Skeletal muscle tissue (tissue), 4 donors: ENCODE data around the gene ATP9A. TPM values are rescaled to one million over a fixed set of nuclear protein-coding genes. Genes with fewer than 3 reads are reported as not detected.

Experiments
- H3K27ac ChIP-seq: one replicate; pipeline ENCODE4 v1.7.0; 2013; ENCODE audit warnings: mild to moderate bottlenecking, low read depth, low read length, inconsistent platforms
- H3K27me3 ChIP-seq, 3 donors: one replicate each; pipeline ENCODE4 v1.7.0; 2013; ENCODE audit warnings: low read length in 3 of 3; ENCODE audit not compliant: control insufficient read depth in 3 of 3, insufficient read depth in 3 of 3
- H3K36me3 ChIP-seq, 3 donors: one replicate each; pipeline ENCODE4 v1.7.0; 2013; ENCODE audit warnings: low read length in 3 of 3; ENCODE audit not compliant: control insufficient read depth in 3 of 3, insufficient read depth in 3 of 3
- H3K4me1 ChIP-seq, 3 donors: one replicate each; pipeline ENCODE4 v1.7.0; 2013; ENCODE audit warnings: low read length in 3 of 3, mild to moderate bottlenecking in 3 of 3; ENCODE audit not compliant: control insufficient read depth in 3 of 3, insufficient read depth in 3 of 3
- H3K4me3 ChIP-seq, 3 donors: one replicate each; pipeline ENCODE4 v1.7.0; 2013; ENCODE audit warnings: low read length in 3 of 3
- H3K9ac ChIP-seq, 3 donors: one replicate each; pipeline ENCODE4 v1.7.0; 2013; ENCODE audit warnings: low read length in 3 of 3, mild to moderate bottlenecking in 3 of 3, moderate library complexity in 2 of 3, low read depth in 1 of 3
- H3K9me3 ChIP-seq, 3 donors: one replicate each; pipeline ENCODE4 v1.7.0; 2013; ENCODE audit warnings: low read length in 3 of 3; ENCODE audit not compliant: control insufficient read depth in 3 of 3
- total RNA-seq: library from RNA; depleted of rRNA; stranded (reverse); fragments of >200 nt; gene quantifications from one replicate; pipeline ENCODE4 v1.2.3, GENCODE V29; 2014
- donor health status: Osteomylitis.

The ATP9A gene
- total RNA-seq, 1 donor from 2014 or later: 56.4 TPM

DNA sequence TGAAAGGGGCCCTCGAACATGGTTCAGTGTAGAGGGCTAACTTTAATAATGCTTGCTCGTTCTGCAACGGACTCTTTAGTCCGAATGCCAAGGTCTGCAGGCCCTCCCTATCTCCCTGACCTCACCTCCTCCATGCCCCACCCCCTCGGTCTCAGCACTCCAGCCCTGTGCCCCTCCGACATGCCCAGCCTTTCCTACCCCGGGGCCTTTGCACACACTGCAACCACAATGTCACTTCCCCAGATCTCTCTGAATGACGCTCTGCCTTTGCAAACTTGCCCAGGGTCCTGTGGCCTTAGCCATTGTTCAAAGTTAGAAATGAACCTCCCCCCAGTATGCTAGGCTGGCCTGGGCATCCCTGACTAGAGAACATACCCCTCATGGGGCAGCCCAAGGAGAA, 175.6 kb downstream of the ATP9A start:
- H3K27me3 ChIP-seq: no peaks in the 10 kb centered on the region
- H3K27ac ChIP-seq: no peak overlapping the region
- H3K9me3 ChIP-seq: no peaks in the 10 kb centered on the region
- H3K4me1 ChIP-seq: peaks cover 4 to 10% (median 8%) of the 10 kb centered on the region in 3 donors
- no peaks in the 10 kb centered on the region for H3K36me3 ChIP-seq
- H3K4me3 ChIP-seq: no peak overlapping the region
- no peak overlapping the region for H3K9ac ChIP-seq

DNA sequence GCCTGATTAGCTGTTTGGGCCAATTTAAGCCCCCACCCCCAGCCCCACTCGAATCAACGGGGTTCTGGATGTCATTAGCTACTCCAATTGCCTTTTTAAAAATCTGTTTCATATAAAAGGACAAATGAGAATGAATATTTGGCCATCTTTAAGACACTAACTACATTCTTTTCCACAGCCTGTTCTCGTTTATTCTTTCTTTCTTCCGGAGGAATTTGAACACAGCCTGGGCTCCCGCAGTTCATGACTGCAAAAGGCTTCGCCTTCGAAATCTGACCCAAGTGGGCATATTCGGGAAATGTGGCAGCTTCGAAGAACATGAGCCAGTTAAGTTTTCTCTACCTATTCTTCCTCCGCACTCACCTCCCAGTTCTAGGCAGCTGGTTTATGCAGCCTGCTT, 176.3 kb downstream of the ATP9A start:
- Histone ChIP-seq H3K9ac (no peak overlapping the region), H3K36me3 (no peaks in the 10 kb centered on the region), H3K27me3 (no peaks in the 10 kb centered on the region), H3K27ac (no peak overlapping the region), H3K4me3 (no peak overlapping the region), H3K4me1 (peaks cover 4 to 10% (median 8%) of the 10 kb centered on the region in 3 donors), H3K9me3 (no peaks in the 10 kb centered on the region)

DNA sequence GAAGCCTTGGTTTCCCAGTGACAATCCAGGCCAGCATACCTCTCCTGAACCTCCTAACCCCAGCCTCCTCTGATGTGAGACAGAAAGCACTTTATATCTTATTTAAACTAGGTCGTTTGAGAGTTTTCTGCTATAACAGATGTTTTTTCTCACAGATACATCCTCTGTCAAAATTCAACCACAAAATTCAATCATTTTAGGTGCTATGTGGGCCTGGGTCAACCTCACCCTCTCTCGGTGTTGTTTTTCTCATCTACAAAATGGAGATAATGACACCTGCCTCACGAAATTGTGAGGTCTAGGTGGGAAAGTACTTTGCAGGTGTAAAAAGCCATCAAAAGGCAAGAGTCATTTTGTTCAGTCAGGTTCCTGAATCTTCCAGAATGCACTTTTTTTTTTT, 179.4 kb downstream of the ATP9A start:
- Histone ChIP-seq H3K4me3 (no peak overlapping the region), H3K9ac (no peak overlapping the region), H3K36me3 (no peaks in the 10 kb centered on the region), H3K27ac (no peak overlapping the region), H3K9me3 (no peaks in the 10 kb centered on the region), H3K27me3 (no peaks in the 10 kb centered on the region), H3K4me1 (no peaks in the 10 kb centered on the region)

DNA sequence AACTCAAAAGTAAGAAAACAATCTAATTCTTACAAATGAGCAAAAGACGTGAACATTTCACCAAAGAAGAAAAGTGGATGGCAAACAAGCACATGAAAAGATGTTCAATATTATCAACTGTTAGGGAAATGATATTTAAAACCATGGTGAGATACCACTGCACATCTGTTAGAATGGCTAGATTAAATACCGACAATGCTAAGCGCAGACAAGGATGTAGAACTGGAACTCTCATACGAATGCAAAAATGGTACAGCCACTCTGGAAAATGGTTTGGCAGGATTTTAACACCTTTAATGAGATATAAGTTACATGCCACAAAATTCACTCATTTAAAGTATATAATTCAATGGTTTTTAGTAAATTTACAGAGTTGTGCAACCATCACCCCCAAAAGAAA, 181.0 kb downstream of the ATP9A start:
- no peak overlapping the region for H3K4me3 ChIP-seq
- H3K4me1 ChIP-seq: no peaks in the 10 kb centered on the region
- H3K9me3 ChIP-seq: no peaks in the 10 kb centered on the region
- no peaks in the 10 kb centered on the region for H3K36me3 ChIP-seq
- no peaks in the 10 kb centered on the region for H3K27me3 ChIP-seq
- H3K27ac ChIP-seq: no peak overlapping the region
- H3K9ac ChIP-seq: no peak overlapping the region

DNA sequence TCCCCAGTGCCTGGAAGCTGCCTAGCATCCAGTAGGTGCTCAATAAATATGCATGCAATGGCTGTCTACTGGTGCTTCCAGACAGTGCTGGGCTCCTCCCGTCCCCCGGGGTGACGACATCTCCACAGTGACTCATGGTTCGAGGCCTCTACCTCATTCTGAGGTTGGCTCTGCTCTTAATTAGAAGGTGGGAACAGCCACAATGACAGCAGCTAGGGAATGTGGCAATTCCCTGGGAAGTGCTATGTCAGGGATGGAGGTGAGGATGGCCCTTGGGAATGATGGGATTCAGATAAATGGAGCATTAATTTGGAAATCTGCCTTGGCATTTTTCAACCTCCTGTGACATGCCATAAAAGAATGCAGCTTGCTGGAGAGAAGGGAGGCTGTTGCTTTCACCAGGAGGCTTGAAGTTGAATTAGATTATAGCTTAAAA, 182.2 kb downstream of the ATP9A start:
- no peak overlapping the region for H3K9ac ChIP-seq

DNA sequence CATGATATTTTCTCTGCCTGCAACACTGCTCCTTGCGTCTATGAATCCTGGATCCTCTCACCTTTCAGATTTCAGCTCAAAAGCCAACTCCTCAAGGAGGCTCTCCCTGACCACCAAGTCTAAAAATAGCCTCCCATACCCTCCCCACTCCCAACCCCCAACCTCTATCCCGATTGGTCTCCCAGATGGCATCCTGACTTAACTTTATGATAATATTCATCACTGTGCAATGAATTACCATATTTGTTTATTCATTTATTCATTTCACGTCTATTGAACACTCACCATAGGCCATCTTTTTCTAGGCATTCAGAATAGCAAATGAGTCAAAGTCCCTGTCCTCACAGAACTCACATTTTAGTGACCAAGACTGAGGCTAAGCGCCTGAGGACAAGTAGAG, 183.0 kb downstream of the ATP9A start:
- Histone ChIP-seq H3K9ac (no peak overlapping the region), H3K4me3 (no peak overlapping the region), H3K27ac (no peak overlapping the region)

More for the DNA sequence above, 182.2 kb downstream of the ATP9A start:
- Histone ChIP-seq H3K4me1 (no peaks in the 10 kb centered on the region), H3K27ac (no peak overlapping the region), H3K27me3 (no peaks in the 10 kb centered on the region), H3K36me3 (no peaks in the 10 kb centered on the region), H3K4me3 (no peak overlapping the region), H3K9me3 (no peaks in the 10 kb centered on the region)

DNA sequence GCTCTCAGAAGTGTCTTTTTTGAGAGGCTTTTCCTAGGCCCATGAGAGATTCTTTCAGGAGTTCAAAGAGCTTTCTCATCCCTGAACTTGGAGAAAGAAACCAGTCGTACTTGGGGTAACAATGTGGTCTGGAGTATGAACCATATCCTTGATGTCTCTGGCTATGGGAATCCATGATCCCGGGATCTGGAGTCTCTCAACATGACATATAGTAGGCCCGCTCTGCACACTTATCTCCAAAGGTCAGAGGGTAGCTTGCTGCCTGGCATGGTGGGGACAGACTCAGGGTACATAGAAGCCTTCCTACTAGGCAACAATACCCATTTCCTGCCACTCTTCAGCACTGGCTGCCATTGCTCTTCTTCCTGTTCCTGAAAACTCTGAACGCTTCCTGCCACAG, 183.5 kb downstream of the ATP9A start:
- Histone ChIP-seq H3K9ac (no peak overlapping the region), H3K9me3 (no peaks in the 10 kb centered on the region), H3K27me3 (no peaks in the 10 kb centered on the region), H3K4me1 (no peaks in the 10 kb centered on the region), H3K4me3 (no peak overlapping the region), H3K27ac (no peak overlapping the region), H3K36me3 (no peaks in the 10 kb centered on the region)

More for the DNA sequence above, 183.0 kb downstream of the ATP9A start:
- Histone ChIP-seq H3K9me3 (no peaks in the 10 kb centered on the region), H3K27me3 (no peaks in the 10 kb centered on the region), H3K36me3 (no peaks in the 10 kb centered on the region), H3K4me1 (no peaks in the 10 kb centered on the region)

DNA sequence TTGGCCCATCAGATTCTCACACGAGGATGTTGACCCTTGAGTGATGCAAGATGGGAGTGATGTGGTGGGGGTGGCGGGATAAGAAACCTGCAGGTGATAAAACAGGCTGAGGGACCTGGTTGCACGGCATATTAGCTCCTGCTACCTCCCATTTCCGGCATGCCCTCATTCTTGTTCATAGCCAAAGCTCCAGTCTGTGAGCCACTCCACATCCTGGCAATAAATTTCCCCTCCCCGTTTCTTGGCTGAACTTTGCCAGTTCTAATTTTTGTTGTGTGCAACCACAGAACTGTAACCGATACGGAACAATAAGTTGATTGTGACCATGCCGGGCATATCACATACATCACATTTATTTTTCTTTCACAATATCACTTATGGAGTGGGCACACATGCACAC, 184.1 kb downstream of the ATP9A start:
- Histone ChIP-seq H3K27ac (no peak overlapping the region), H3K4me1 (no peaks in the 10 kb centered on the region), H3K4me3 (no peak overlapping the region), H3K27me3 (no peaks in the 10 kb centered on the region), H3K9ac (no peak overlapping the region), H3K9me3 (no peaks in the 10 kb centered on the region), H3K36me3 (no peaks in the 10 kb centered on the region)

DNA sequence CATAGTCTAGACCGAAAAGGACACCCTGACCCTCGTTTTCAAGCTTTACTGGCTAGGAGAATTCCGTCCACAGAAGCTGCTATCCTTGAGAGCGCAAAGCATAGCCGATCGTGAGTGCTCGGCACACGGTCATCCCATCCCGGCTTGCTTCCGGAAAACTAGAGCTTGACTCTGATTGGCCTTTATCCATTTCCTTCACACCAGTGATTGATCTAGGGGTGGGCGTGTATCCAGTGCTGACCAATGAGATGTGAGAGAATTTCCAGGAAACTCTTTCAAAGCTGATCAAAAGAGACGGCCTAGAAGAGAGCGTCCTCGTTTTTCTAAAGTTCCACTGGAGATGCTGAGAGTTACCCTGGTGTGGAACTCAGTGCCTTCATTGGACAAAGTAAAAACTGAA, 184.7 kb downstream of the ATP9A start:
- Histone ChIP-seq H3K4me3 (no peak overlapping the region), H3K9ac (no peak overlapping the region), H3K4me1 (no peaks in the 10 kb centered on the region), H3K9me3 (no peaks in the 10 kb centered on the region), H3K36me3 (no peaks in the 10 kb centered on the region), H3K27me3 (no peaks in the 10 kb centered on the region), H3K27ac (no peak overlapping the region)

DNA sequence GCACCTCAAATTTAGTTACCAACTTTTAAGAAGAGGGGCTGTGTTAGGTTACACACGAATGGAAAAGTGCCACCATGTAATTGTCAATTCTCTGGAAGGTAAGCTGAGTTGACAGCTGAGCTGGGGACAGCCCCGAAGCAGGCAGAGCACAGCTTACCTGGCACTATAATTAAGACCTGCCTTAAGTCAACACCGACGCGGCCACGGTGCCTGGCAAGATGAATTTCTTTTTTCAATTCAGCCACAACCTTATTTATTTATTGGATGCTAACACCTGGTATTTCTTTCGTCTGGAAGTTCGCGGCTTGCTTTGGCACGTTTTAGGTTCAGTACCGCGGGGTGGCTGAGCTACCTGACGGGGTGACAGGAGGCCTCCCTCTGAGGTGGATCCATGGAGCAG, 185.1 kb downstream of the ATP9A start:
- Histone ChIP-seq H3K27ac (no peak overlapping the region), H3K4me1 (no peaks in the 10 kb centered on the region), H3K9me3 (no peaks in the 10 kb centered on the region), H3K36me3 (no peaks in the 10 kb centered on the region), H3K4me3 (no peak overlapping the region), H3K9ac (no peak overlapping the region), H3K27me3 (no peaks in the 10 kb centered on the region)

DNA sequence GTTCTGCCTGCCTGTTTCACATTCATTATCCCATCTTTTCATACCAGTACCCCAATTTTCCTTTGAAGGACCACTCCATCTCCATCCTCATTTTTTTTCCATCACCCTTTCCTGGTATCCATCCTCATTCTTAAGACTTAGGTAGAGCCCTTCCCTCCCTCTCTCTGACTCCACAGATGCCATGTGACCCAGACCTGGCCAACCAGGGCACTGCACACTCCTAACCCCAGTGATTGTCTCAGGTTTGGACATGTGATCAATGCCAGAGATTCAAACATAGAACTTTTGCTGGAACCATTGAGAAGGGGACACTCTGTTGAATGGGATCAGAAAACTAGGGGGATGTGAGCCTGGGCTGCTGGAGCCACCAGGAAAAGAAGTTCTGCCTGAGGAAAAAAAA, 186.6 kb downstream of the ATP9A start:
- Histone ChIP-seq H3K36me3 (no peaks in the 10 kb centered on the region), H3K4me3 (no peak overlapping the region), H3K9me3 (no peaks in the 10 kb centered on the region), H3K4me1 (no peaks in the 10 kb centered on the region), H3K27ac (no peak overlapping the region), H3K9ac (no peak overlapping the region), H3K27me3 (no peaks in the 10 kb centered on the region)
